Left ventricle myocardium superior (tissue), 1 donor: ENCODE data around the gene NFATC2. TPM values are rescaled to one million over a fixed set of nuclear protein-coding genes. Genes with fewer than 3 reads are reported as not detected.

Source experiments
- ATAC-seq: fragments of 200-7000 bp; cut with Tn5 transposase; one replicate; pipeline ENCODE4 v1.9.1; 2020; ENCODE audit warnings: mild to moderate bottlenecking, moderate library complexity
- DNase-seq: peaks from one replicate; pipeline ENCODE4 v3.0.0-alpha.2; 2020
- intact Hi-C: fragments of 100-400 bp; cut with micrococcal nuclease; formaldehyde crosslinking; loops from one replicate; pipeline ENCODE4 v1.11.0; 2022
- total RNA-seq: library from RNA; stranded (reverse); fragmentation: NEBNext Ultra II Directional; extraction: Animal tissue kit (Norgen Biotek cat#: 25700); gene quantifications from one replicate; pipeline ENCODE4 v1.2.1, GENCODE V29; 2021
- donor health status: DM: no; HTN: yes; CAD: no; lungs with severe emphysema.

Gene NFATC2
- total RNA-seq, 1 donor from 2014 or later = 2.3 TPM

GRCh38 chr20:51378171-51378928, 164.2 kb downstream of the NFATC2 start:
- no peak for ATAC-seq
- DNase-seq = no peak
- intact Hi-C loops = no loop called here

GRCh38 chr20:51377132-51377531, 165.4 kb downstream of the NFATC2 start:
- intact Hi-C loops = no loop called here
- ATAC-seq = no peak
- DNase-seq = no peak

GRCh38 chr20:51376111-51376510, 166.4 kb downstream of the NFATC2 start:
- no peak for DNase-seq
- intact Hi-C loops = no loop called here
- no peak for ATAC-seq

- ATAC-seq (no peak), DNase-seq (no peak)
- intact Hi-C loops = no loop called here
These were observed 167.0 kb downstream of the NFATC2 start for GRCh38 chr20:51375561-51375960.

- intact Hi-C loops = loop anchor here (5.0 kb wide), 1 partner anchor 222 kb away; no protein-coding TSS in a partner anchor
- ATAC-seq (no peak), DNase-seq (no peak)
These were observed 167.6 kb downstream of the NFATC2 start for GRCh38 chr20:51374961-51375360.

GRCh38 chr20:51374456-51374830, 168.1 kb downstream of the NFATC2 start:
- intact Hi-C loops = loop anchor here (5.0 kb wide), 1 partner anchor 223 kb away; no protein-coding TSS in a partner anchor
- ATAC-seq = no peak
- DNase-seq = no peak

GRCh38 chr20:51373713-51374455, 168.6 kb downstream of the NFATC2 start:
- DNase-seq (no peak), ATAC-seq (peak; percentile 72)
- intact Hi-C loops = loop anchor here (5.0 kb wide), 1 partner anchor 223 kb away; no protein-coding TSS in a partner anchor

- DNase-seq (no peak), ATAC-seq (no peak)
- intact Hi-C loops = loop anchor here (5.0 kb wide), 1 partner anchor 224 kb away; no protein-coding TSS in a partner anchor
These were observed 169.6 kb downstream of the NFATC2 start for GRCh38 chr20:51372966-51373365.

- DNase-seq (peak; percentile 76), ATAC-seq (peak; percentile 95)
- intact Hi-C loops = loop anchor here (5.0 kb wide), 1 partner anchor 225 kb away; no protein-coding TSS in a partner anchor
These were observed 170.2 kb downstream of the NFATC2 start for GRCh38 chr20:51372176-51372803.

GRCh38 chr20:51371720-51372119, 170.8 kb downstream of the NFATC2 start:
- intact Hi-C loops = loop anchor here (5.0 kb wide), 1 partner anchor 226 kb away; no protein-coding TSS in a partner anchor
- no peak for ATAC-seq
- DNase-seq = no peak

- no peak for DNase-seq
- ATAC-seq = no peak
- intact Hi-C loops = no loop called here
These were observed 173.0 kb downstream of the NFATC2 start for GRCh38 chr20:51369503-51369902.

GRCh38 chr20:51368461-51369211, 173.9 kb downstream of the NFATC2 start:
- intact Hi-C loops = no loop called here
- DNase-seq = no peak
- no peak for ATAC-seq

GRCh38 chr20:51366155-51366886, 176.2 kb downstream of the NFATC2 start:
- ATAC-seq = peak; percentile 89

GRCh38 chr20:51365670-51366069, 176.8 kb downstream of the NFATC2 start:
- ATAC-seq = peak; percentile 48
- intact Hi-C loops = no loop called here
- no peak for DNase-seq

More at GRCh38 chr20:51366155-51366886, 176.2 kb downstream of the NFATC2 start:
- intact Hi-C loops = no loop called here
- peak; percentile 79 for DNase-seq

GRCh38 chr20:51363813-51364212, 178.7 kb downstream of the NFATC2 start:
- intact Hi-C loops = no loop called here
- DNase-seq (no peak), ATAC-seq (no peak)

- no peak for DNase-seq
- intact Hi-C loops = no loop called here
- ATAC-seq = no peak
These were observed 179.1 kb downstream of the NFATC2 start for GRCh38 chr20:51363378-51363777.

- intact Hi-C loops = no loop called here
- no peak for DNase-seq
- ATAC-seq = no peak
These were observed 180.3 kb downstream of the NFATC2 start for GRCh38 chr20:51362254-51362653.

- ATAC-seq (no peak), DNase-seq (no peak)
- intact Hi-C loops = no loop called here
These were observed 181.3 kb downstream of the NFATC2 start for GRCh38 chr20:51361258-51361657.
